Astrocyte (in vitro differentiated cells and primary cell): ENCODE data around the gene PAFAH1B2.

ENCODE experiments used
- CTCF ChIP-seq: IDR thresholded peaks from 2 replicates; pipeline ENCODE4 v1.5.1; 2011; ENCODE audit warnings: low read depth, mild to moderate bottlenecking, inconsistent platforms, low read length, moderate library complexity; ENCODE audit not compliant: insufficient read depth
- EZH2 ChIP-seq: IDR thresholded peaks from 2 replicates; pipeline ENCODE4 v1.6.1; 2012; ENCODE audit warnings: mild to moderate bottlenecking, low read length, inconsistent platforms; ENCODE audit not compliant: insufficient read depth

- TF ChIP-seq CTCF (no peak), EZH2 (no peak)
Observed at GRCh38 chr11:117180020-117180419, 35.9 kb downstream of the PAFAH1B2 start.
